ENCODE measurements around the gene DNAJC5G.
"Not testable (repeated sequence)": the region's sequence is repeated elsewhere in the genome, so short reads cannot be mapped to it uniquely, and the experiment has no call there.

The DNAJC5G gene

DNA sequence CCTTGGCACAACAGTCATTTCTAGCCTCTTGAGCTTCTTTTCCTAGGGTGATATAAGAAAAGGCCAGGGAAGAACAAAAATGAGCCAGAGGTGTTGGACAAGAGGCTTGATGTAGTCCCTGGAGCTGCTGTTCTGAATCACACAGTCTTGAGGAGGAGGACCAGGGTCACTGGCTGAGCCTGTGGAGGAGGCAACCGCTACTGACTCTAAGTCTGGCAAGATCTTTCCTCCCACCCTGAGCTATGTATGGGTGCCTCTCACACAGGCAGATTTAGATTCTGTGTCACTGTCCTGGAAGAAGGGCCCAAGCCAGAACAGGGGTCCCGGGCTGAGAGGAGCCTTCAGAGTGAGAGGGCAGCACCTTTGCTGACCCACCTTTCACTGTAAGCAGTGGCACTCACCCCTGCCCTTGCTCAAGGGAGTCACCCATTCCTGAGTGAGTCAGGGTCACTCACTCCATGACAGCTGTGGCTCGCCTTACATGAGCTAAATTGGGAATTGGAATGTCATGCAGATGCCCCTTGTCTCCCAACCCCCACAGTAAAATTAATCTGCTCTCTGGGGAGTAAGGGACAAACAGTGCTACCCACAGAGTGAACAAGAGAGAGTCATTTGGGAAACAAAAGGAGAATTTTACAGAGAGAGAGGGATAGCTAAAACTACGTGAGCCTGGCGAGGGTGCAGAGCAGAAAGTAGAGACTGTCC lies 6.8 kb downstream of the DNAJC5G start, which contains the start of gene TRIM54:
TRIM54 (plus strand) TSS at position 575 of the 705 bp plus-strand sequence. CDS start 303 bp downstream, outside the sequence.
- no peak for DNase-seq

DNA sequence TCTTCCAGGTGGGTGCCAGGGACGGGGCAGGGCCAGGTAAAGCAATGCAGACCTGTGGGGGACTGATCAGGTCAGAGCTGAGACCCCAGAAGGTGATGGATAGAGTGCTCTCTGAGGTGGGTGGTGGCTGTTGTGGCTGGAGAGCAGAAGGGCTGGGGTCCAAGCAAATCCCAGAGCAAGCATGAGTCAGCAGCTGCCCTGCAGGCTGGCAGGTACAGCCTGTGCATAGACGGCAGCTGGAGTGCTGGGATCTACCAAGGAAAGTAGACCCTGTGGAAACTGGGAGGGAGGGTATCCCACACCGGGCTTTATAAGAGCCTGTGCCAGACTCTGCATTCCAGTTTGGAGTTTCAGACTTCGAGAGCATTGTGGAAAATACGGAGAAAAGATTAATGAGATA lies 7.7 kb downstream of the DNAJC5G start:
- no peak for DNase-seq

DNA sequence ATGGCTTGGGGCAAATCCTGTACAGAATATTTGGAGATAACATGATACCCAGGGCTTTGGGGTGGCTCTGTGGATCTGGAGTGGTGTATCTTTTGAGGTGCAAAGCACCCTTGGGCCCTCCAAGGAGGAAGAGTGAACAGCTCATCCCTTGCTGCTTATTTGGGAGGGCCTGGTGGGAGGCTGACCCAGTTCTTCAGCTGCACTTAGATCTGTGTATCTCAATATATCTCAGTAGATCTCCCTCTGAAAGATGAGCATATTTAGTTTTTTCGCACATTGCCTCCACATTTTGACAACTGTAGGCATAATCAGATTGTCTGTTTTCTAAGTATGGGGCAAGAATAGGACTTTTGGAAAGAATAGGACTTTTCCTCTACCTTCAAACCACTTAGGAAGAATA lies 9.8 kb downstream of the DNAJC5G start:
- DNase-seq: no peak

DNA sequence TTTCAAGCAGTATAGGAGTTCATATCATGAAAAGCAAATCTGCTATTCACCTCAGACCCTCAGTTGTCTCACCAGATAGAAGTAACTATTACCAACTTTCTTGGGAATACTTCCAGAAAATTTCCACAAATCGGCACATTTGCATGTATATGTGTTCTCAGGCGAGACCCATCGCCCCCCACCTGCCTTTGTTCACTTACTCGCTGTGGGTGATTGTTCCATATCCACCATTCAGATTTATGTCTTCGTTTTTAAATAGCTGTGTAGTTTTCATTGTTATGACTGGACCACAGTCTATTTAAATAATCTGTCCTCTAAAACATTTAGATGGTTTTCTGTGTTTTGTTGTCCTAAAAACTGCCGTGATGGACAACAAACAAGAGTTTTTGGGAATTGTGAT lies 10.2 kb downstream of the DNAJC5G start:
- no peak for DNase-seq

DNA sequence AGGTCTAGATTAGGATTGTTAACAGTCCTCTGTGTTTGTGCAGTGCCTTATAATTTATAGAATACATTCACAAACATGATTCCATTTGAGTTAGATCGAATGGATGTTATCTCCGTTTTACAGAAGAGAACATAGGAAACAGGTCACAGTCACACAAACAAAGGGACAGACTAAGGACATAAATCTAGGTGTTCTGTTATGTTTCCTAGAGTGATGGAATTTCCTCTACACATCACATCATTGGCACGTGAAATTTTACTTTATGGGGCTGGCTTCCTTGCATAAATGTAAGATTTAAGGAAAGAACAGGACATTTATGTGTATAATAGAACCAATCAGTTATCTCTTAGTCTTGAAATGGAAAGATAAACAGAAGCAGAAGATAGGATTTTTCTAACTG lies 13.4 kb downstream of the DNAJC5G start:
- DNase-seq: no peak

DNA sequence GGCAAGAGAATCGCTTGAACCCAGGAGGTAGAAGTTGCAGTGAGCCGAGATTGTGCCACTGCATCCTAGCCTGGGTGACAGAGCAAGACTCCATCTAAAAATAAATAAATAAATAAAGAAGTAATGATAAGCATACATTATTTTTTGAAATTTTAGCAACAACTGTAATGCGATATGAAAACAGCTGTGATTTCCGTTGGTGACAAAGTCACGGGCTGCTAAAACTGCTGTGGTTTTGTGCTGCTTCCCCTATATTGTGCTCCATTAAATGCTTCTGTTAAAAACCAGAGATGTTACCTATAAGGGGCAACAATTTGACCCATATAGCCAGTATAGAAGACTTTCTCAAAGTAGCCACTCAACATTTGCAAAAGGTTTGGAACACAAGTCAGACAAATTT lies 15.3 kb downstream of the DNAJC5G start:
- DNase-seq: no peak

DNA sequence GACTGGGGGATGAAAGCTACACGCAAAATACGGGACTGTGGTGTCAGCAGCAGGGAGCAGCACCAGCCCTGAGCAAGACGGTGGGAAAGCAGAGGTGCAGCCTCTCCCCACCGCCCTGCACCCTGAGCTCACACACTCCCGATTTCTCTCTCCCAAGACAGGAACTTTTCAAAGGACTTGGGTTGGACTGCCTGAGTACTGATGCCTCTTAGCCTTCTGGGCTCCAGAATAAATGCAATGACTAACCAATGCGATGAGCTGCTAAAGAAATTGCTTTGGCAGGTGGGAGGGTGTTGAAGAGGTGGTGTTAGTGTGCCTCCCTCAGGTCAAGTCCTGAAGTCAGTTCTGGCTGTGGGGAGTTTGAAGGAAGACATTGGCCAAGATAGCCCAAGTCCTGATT lies 16.6 kb downstream of the DNAJC5G start:
- no peak for DNase-seq

DNA sequence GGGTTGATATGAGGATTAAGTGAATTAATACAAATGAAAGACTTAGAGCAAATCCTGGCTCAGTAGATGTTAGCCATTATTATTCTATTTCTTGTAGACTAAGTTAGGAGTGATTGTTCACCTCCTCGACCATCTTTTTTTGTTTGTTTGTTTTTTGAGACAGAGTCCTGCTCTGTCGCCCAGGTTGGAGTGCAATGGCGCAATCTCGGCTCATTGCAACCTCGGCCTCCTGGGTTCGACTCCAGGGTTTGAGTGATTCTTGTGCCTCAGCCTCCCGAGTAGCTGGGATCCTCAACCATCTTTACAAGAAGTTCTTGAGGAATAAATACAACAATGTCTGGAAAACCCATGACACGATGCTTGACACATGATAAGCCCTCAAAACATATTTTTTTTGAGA lies 19.7 kb downstream of the DNAJC5G start:
- DNase-seq: no peak

DNA sequence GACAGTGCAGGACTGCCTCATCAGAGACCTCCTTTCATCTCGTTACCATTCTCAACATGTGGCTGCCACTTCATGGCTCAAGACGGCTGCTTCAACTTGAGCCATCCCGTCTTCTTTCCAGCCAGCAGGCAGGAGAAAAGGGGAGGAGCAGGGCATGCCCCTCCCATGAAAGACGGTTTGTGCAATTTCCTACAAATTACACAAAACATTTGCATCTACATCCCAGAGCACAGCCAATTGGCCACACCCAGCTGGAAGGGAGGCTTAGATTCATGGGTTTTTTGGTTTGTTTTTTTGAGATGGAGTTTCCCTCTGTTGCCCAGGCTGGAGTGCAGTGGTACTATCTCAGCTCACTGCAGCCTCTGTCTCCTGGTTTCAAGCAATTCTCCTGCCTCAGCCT lies 21.2 kb downstream of the DNAJC5G start:
- no peak for DNase-seq

DNA sequence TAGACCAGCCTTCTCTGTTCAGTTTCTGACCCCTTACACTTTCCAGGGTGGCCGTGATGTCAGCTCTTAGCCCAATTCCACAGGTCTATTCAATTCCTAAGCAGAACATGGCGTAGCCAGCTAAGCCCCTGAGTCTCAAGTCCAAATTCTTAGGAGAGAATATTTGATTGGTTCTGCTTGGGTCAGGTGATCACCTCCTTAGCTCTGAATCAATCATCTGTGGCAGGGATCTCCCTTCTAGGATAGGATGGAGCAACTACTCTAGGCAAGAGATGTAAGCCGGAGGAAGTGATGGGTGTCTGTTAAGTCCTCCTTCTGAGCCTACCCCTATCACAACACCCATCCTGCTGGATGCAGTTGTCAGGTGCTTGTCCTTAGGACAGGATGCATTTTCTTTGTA lies 22.0 kb downstream of the DNAJC5G start:
- DNase-seq: no peak

DNA sequence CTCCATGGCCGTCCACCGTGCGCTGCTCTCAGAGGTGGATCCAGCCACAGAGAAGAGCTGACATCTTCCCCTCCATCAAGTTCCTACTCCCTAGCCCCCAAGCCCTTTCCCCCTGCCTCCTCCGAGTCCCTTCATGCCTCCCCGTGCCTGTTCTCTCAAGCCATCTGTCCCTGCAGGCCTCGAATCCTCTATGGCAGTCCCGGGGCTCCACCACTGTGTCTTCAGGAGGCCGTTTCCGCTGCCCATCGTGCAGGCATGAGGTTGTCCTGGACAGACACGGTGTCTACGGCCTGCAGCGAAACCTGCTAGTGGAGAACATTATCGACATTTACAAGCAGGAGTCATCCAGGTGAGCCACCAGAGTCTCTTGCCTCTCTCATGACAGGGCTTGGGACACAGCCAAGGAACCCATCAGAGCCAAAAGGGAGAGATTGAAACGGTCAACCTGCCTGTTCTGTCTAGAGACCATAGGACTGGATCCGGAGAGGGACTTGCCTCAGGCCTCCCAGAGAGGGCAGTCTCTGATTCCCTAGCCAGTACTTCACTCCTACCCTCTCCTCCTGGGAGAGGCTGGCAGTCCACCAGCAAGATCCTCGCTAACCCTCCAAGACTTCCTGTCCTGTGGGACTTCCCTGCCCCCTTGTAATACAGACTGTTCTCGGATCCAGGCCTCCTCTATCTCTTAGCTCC lies 23.3 kb downstream of the DNAJC5G start:
- DNase-seq: no peak

DNA sequence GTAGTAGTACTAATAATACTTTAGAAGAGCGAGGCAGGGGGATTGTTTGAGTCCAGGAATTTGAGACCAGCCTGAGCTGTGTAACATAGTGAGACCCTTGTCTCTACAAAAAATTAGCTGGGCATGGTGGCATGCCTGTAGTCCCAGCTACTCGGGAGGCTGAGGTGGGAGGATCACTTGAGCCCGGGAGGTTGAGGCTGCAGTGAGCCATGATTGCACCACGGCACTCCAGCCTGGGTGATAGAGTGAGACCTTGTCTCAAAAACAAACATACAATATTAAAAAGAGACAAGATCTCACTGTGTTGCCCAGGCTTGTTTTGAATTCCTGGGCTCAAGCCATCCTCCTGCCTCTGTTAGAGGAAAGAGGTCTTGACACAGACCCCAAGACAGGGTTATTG lies 25.4 kb downstream of the DNAJC5G start:
- not testable (repeated sequence) for DNase-seq

DNA sequence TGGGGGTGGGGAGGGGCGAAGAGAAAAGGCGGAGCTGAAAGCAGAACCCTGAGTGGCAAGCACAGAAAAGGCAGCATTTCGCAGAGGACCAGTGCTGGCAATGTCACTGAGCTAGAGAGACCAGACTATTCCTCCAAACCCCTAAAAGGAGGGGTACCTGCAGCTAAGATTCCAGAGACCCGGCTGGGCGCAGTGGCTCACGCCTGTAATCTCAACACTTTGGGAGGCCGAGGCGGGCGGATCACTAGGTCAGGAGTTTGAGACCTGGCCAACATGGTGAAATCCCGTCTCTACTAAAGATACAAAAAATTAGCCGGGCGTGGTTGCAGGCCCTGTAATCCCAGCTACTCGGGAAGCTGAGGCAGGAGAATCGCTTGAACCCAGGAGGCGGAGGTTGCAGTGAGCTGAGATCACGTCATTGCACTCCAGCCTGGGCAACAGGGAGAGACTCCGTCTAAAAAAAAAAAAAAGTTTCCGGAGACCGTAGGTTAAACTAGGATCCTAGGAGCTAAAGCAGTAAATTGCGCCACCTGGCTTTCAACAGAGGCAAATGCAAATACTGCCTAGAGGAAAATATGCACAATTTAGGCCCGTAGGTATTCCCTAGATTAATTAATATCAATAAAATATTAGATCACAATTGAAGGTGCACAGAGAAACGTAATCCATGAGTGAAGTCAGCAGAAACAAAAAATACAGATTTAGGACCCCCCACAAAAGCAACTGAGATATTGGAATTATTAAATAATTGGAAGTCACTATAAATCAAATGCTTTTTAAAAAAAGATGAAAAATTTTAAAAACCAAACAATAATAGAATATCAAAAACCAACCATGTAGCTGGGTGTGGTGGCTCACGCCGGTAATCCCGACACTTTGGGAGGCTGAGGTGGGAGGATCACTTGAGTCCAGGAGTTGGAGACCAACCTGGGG lies 28.1 kb downstream of the DNAJC5G start:
- DNase-seq: peak; percentile 73

DNA sequence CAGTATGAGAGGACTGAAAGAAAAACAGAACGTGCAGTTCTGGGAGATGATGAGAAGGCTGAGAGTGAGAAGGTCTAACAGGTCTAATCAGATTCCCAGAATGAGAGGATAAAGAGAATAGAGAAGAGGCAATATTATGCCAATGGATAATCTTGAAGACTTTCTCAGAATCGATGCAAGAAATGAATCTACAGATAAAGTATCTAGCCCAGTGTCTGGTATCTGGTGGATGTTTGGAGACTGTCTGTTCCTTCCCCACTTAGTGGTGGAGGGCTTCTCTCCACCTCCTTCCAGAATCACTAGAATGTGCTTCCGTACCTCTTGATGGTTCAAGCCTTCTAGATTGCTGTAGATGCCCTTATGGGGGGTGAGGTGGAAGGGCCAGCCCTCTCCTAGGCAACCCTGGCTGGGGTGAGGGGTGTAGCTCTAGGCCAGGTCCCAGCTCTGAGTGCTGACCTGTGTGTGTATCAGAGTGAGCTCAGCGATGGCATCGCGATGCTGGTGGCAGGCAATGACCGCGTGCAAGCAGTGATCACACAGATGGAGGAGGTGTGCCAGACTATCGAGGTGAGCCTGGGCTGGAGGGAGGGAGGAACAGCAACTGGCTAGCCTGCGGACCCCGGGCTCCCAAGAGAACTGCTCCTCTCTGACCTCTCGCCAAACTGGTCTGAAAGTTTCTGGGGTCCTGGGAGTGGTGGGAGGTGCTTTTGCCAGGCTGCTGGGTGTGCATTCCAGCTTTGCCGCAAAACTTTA lies 29.4 kb downstream of the DNAJC5G start:
- no peak for DNase-seq

DNA sequence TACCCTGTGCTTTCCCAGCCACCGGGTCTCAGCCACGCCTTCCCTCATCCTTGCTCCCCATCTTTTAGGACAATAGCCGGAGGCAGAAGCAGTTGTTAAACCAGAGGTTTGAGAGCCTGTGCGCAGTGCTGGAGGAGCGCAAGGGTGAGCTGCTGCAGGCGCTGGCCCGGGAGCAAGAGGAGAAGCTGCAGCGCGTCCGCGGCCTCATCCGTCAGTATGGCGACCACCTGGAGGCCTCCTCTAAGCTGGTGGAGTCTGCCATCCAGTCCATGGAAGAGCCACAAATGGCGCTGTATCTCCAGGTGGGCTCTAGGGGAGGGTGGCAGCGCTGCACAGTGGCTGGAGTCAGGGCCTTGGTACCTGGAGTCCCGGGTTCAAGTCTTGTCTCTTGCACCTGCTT lies 30.3 kb downstream of the DNAJC5G start:
- DNase-seq: no peak

DNA sequence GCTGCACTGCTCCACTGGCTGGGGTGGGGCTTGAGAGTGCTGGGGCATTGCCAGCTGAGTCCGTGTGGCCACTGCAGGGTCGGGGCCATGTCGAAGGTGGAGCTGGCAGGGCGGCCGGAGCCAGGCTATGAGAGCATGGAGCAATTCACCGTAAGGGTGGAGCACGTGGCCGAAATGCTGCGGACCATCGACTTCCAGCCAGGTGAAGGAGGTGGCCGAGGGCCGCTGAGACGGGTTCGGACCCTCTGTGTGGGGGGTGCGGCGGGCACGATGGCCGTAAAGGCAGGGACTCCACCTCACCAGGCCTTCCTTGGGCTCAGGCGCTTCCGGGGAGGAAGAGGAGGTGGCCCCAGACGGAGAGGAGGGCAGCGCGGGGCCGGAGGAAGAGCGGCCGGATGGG lies 30.9 kb downstream of the DNAJC5G start:
- no peak for DNase-seq

DNA sequence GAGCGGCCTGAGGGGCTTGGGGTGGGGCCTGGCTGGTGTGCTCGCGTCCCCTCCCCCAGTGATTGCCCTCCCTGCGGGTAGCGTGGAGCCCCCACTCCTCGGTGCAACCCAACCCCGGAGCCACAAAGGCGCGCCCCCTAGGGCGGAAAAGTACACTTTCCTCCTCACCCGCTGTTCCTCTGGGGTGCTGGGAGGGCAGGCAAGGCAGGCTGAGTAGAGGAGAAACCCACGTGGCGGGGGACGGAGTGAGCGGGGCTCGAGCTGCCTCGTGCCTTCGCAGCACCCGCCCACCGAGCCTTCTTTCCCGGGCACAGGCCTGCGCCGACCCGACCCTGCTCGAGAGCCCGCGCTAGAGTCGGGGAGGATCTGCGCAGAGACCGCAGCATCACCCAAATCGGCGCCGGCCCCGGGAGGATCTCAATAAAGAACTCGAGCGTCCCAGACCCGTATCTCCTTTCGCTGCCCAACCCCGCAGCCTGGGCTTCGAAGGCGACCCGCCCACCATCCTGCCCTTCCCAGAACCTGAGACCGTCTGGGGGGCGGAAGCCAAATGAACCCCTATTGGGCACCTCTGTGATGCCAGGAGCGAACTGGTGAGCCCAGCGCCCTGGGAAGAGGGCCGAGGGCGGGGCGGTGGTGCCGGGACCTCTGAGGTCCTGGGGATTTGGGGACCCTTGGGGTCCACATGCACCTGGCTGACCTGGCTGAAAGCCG lies 31.5 kb downstream of the DNAJC5G start:
- DNase-seq: no peak

DNA sequence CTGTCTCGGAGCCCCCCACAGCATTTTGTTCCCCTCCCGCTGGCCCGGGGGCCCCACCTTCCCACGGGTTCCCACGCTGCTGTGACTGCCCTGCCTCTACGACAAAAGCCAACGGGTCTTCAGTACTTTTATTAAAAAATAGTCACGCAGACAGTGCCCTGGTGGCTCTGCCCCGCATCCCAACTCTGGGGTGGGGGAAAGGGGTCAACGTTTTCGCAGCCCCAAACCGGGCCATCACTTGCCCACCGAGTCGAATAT lies 32.0 kb downstream of the DNAJC5G start:
- no peak for DNase-seq

DNA sequence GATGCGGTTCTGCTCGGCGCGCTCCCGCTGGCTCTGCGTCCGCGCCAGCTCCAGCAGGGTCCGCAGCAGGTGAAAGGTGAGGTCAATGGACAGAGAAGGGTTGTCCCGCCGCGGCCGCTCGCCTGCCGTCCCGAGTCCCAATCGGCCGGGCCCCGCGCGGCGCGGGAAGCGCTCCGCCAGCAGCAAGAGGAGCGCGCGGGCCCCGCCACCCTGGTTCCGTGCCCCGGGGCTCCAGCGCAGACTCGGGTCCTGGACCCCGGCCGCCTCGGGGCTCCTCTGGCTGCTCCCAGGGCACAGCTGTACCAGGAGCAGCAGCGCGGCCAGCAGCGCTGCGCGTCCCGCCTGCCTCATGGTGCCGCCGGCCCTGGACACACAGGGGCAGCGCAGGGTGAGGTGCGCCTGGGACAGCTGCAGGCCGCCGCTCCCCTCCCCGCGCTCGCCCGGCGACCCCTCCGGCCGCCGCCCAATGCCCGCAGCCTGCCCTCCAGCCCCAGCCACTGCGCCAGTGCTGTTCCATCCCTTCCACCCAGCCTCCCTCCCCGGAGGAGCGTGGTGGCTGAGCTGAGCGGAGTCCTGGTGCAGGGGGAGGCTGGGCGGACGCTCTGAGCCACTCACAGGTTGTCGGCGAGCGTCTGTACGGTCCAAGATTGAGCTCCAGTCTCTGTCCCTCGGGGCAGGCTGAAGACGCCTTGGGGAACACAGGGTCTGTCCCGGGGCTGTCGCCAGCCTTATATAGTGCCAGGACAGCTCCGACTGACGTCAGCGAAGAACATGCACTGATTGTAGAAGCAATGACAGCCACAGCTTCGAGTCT lies 32.5 kb downstream of the DNAJC5G start:
- DNase-seq: no peak

DNA sequence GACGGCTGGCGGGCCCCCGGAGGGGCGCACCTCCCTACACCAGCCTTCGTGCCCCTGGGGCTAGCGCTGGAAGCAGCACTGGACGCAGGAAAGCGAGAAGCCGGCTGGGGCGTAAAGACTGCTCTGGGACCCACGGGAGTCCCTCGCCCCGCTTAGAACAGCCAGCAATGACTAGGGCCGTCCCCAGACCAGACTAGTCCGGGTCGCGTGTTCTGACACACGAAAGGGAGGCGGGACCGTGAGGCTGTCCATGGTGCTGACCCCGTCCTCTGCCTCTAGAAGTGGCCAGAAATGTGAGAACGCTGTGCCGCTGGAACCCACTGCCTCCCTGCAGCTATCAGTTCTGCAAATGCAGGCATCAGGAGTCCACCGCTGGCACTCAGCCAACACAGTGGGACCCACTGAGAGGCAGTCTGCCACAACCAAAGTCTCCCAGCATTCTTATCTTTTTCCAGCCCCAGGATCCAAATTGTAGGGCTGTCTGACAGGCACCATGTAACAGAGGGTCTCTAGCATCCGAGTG lies 33.2 kb downstream of the DNAJC5G start, which contains the start of gene UCN:
UCN (minus strand) TSS at position 87 of the 523 bp plus-strand sequence. CDS start 550 bp downstream, outside the sequence.
- no peak for DNase-seq

DNA sequence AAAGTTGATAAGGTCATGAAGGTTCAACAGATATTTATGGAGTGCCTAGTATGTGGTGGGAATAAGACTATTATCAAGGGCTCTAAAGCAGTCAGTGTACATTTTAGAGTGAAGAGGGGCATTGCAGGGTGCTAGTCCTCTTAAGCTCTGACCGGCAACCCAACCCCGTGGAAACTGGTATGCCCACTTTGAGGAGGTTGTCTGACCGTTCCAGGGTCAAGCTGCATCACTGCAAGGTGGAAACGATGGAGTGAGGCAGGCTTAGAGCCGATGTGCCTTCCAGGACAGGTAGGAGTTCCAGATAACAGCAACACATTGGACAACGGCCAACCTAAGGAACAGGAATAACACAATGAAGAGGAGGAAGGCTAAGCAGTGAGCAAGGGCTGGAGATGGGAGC lies 34.4 kb downstream of the DNAJC5G start:
- DNase-seq: no peak
